Kidney epithelial cell (primary cell): ENCODE results near the gene CRIP2. TPM values are rescaled to one million over a fixed set of nuclear protein-coding genes. Genes with fewer than 3 reads are reported as not detected.

Experiments used
- DNase-seq: peaks from one replicate; pipeline ENCODE4 v3.0.0-alpha.2; 2010; ENCODE audit warnings: low read depth
- H3K27me3 ChIP-seq: 2 replicates; pipeline ENCODE4 v1.6.0; 2011; ENCODE audit warnings: low read length; ENCODE audit not compliant: control insufficient read depth, insufficient read depth
- H3K36me3 ChIP-seq: 2 replicates; pipeline ENCODE4 v1.5.1; 2011; ENCODE audit warnings: low read length; ENCODE audit not compliant: control insufficient read depth, insufficient read depth
- H3K4me3 ChIP-seq: 2 replicates; pipeline ENCODE4 v1.5.1; 2011; ENCODE audit warnings: low read depth, mild to moderate bottlenecking, control low read depth, low read length
- total RNA-seq: library from RNA; depleted of rRNA; stranded (reverse); fragments of >200 nt; gene quantifications from 2 replicates; pipeline ENCODE4 v1.2.3, GENCODE V29; 2015
- TF ChIP-seq, protein P1 (sequence below): IDR thresholded peaks from 2 replicates; pipeline ENCODE4 v1.5.1; 2011; ENCODE audit warnings: mild to moderate bottlenecking, moderate library complexity, low read length, control low read depth, inconsistent platforms; ENCODE audit not compliant: insufficient read depth, poor library complexity, severe bottlenecking

The CRIP2 gene
- total RNA-seq, 1 donor from 2014 or later: 101 TPM

GRCh38 chr14:105528586-105529318 is 54.1 kb downstream of the CRIP2 start:
- H3K4me3 ChIP-seq: peak overlapping the region; percentile 6
- no peak for DNase-seq
- peaks cover 54% of the 10 kb centered on the region for H3K27me3 ChIP-seq
- TF ChIP-seq, protein P1, sequence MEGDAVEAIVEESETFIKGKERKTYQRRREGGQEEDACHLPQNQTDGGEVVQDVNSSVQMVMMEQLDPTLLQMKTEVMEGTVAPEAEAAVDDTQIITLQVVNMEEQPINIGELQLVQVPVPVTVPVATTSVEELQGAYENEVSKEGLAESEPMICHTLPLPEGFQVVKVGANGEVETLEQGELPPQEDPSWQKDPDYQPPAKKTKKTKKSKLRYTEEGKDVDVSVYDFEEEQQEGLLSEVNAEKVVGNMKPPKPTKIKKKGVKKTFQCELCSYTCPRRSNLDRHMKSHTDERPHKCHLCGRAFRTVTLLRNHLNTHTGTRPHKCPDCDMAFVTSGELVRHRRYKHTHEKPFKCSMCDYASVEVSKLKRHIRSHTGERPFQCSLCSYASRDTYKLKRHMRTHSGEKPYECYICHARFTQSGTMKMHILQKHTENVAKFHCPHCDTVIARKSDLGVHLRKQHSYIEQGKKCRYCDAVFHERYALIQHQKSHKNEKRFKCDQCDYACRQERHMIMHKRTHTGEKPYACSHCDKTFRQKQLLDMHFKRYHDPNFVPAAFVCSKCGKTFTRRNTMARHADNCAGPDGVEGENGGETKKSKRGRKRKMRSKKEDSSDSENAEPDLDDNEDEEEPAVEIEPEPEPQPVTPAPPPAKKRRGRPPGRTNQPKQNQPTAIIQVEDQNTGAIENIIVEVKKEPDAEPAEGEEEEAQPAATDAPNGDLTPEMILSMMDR: no peak
- no peaks in the 10 kb centered on the region for H3K36me3 ChIP-seq

GRCh38 chr14:105529319-105529568 is 54.6 kb downstream of the CRIP2 start:
- no peak overlapping the region for H3K4me3 ChIP-seq

More at GRCh38 chr14:105529319-105529568, 54.6 kb downstream of the CRIP2 start:
- H3K27me3 ChIP-seq: peaks cover 54% of the 10 kb centered on the region
- TF ChIP-seq, protein P1: no peak
- DNase-seq: no peak
- no peaks in the 10 kb centered on the region for H3K36me3 ChIP-seq

Other genes starting within 250 kb of the CRIP2 start
- gene BTBD6, start 226.3 kb upstream of the CRIP2 start, total RNA-seq: 45.8 and 48.9 TPM in 2 replicates
- 33.2 and 48.4 TPM in 2 replicates for gene BRF1, start 173.8 kb upstream of the CRIP2 start, total RNA-seq
- gene PACS2, start 160.1 kb upstream of the CRIP2 start, total RNA-seq: 105 and 114 TPM in 2 replicates
- gene TEX22, start 76.3 kb upstream of the CRIP2 start, total RNA-seq: 0.27 and 0.46 TPM in 2 replicates
- 68.3 and 75.0 TPM in 2 replicates for gene MTA1, start 55.0 kb upstream of the CRIP2 start, total RNA-seq
- 2.0 and 11.1 TPM in 2 replicates for gene CRIP1, start 12.1 kb downstream of the CRIP2 start, total RNA-seq
- 7.1 and 7.5 TPM in 2 replicates for gene TEDC1, start 16.4 kb downstream of the CRIP2 start, total RNA-seq
- 10.1 and 13.4 TPM in 2 replicates for gene TMEM121, start 51.8 kb downstream of the CRIP2 start, total RNA-seq